Kidney glomerular epithelial cell (primary cell): Measurements from ENCODE around the gene DPP3.

ENCODE experiments used
- DNase-seq: peaks from one replicate; lab custom pipeline; 2025; lab: John Stamatoyannopoulos, UW

DPP3 gene

GRCh38 chr11:66465373-66466224, 14.6 kb upstream of the DPP3 start:
- no peak for DNase-seq

DNA sequence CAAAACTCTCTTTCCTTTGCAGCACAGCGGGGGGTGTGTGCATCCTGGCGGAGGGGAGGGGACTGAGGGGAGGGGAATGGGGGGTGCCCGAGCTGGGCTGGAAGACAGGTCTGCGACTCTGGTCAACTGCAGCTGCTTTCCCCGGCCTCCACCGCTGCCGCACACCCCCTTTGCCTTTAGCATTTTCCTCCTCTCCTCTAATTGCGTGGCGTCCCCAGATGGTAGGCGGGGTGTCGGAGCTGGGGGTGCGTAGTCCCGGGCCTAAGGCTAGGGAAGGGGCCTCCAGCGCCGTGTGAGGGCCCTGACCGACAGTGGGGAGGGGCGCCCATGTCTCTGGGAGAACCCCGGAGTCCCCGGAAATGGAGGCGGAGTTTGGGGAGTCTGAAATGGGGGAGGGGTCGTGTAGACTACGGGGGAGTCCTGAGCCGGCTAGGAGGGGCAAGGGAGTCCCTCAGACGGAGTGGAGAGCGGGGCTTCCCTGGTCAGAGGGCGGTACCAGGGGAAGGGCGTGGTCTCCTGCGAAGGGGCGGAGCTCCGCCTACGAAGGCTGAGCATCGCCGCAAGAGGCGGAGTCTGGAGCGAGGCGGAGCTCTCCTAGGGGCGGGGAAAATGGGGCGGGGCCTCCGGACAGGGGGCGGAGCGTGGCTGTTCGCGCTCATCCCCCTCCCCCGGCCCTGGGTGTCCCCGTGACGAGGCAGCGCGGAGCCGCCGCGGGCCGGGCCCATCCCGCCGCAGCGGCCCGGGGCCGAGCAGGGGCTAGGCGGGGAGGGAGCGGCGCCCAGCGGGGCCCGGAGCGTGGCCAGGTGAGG, 13.8 kb upstream of the DPP3 start, which contains the start of gene PELI3:
PELI3 (plus strand) TSS at position 681 of the 809 bp plus-strand sequence. CDS start 1,224 bp downstream, outside the sequence.
- DNase-seq, result peak; percentile 84

DNA sequence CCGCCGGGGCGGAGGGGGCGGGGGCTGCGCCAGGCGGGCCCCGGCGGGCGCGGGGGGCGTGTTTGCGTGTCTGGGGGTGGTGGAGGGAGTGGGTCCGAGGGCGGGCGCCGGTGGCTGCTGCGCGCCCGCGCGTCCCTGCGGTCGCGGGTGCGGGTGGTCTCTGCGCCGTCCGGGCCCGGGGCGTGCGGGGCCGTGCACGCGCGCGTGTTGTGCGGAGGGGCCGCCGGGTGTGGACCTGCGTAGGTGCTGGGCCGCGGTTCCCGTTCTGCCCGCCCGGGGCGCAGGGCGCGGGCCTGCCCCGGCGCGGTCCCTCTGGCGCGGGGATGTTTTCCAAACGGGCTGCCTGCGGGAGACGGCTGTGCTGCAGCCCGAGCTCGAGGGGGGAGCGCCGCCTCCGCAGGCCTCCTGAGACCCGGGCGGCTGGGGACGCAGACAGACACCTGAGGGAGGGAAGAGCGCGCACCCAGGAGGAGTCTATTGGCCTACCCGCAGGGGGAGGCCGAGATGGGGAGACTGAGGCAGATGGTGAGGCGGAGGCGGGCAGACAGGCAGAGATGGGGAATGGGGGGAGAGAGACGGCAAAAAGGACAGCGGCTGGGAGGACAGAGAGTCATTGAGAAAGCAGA, 13.1 kb upstream of the DPP3 start:
- DNase-seq, result no peak

DNA sequence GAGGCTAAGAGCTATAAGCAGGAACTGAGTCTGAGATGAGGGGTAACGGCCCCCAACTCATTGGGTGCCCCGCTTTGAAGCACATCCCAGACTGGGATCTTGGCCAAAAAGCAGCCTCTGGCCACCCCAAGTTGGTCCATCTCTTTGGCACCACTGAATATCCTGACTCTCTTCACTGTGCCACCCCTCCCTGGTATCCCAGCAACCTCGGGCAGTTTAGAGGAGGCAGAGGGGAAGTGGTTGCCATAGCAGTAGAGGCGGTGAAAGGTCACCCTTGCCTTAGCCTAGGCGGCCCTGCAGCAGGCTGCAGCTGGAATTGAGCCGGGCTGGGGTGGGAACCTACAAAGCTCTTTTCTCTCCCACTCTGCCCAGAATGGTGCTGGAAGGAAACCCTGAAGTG, 12.5 kb upstream of the DPP3 start:
- no peak for DNase-seq

DNA sequence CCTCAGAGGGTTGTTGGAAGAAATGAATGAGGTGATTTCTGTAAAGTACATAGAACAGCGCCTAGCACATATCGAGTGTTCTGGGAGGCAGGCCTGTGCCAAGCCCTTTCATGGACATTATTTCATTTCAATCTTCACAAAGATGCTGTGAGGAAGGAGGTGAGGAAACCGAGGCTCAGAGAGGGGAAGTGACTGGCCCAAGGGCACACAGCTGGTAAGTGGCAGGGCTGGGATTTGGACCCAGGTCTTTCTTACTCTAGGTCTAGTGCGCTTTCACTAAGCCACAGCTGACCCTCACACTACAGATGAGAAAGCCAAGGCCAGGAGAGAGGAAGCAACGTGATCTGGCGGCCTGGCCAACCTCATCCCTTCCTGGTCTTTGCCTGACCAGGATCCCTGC, 11.5 kb upstream of the DPP3 start:
- no peak for DNase-seq

GRCh38 chr11:66469441-66469840, 10.8 kb upstream of the DPP3 start:
- no peak for DNase-seq

- no peak for DNase-seq
These were observed 10.2 kb upstream of the DPP3 start for GRCh38 chr11:66470015-66470414.

GRCh38 chr11:66471142-66471541, 9.1 kb upstream of the DPP3 start:
- DNase-seq, result no peak

DNA sequence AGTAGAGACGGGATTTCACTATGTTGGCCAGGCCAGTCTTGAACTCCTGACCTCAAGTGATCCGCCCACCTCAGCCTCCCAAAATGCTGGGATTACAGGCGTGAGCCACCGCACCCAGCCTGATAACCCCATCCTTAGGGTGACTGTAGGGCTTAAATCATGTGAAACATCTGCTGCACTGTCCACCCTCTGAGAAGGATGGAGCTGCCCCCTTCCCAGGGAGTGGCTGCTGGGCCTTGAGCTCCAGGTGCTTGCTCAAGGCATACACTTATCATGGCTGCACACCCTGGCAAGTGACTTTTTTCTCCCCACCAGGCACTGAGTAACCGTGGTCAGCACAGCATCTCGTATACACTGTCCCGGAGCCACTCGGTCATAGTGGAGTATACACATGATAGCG, 8.2 kb upstream of the DPP3 start:
- DNase-seq, result no peak

GRCh38 chr11:66473167-66473566, 7.1 kb upstream of the DPP3 start:
- DNase-seq, result no peak

GRCh38 chr11:66473608-66474515, 6.4 kb upstream of the DPP3 start:
- DNase-seq, result no peak

- DNase-seq, result no peak
These were observed 4.7 kb upstream of the DPP3 start for GRCh38 chr11:66475349-66476172.

GRCh38 chr11:66476173-66476840, 3.9 kb upstream of the DPP3 start:
- DNase-seq, result no peak

- no peak for DNase-seq
These were observed 3.4 kb upstream of the DPP3 start for GRCh38 chr11:66476841-66477251.

- DNase-seq, result no peak
These were observed 2.7 kb upstream of the DPP3 start for GRCh38 chr11:66477263-66478201.

GRCh38 chr11:66478729-66479393, 1.4 kb upstream of the DPP3 start:
- no peak for DNase-seq

DNA sequence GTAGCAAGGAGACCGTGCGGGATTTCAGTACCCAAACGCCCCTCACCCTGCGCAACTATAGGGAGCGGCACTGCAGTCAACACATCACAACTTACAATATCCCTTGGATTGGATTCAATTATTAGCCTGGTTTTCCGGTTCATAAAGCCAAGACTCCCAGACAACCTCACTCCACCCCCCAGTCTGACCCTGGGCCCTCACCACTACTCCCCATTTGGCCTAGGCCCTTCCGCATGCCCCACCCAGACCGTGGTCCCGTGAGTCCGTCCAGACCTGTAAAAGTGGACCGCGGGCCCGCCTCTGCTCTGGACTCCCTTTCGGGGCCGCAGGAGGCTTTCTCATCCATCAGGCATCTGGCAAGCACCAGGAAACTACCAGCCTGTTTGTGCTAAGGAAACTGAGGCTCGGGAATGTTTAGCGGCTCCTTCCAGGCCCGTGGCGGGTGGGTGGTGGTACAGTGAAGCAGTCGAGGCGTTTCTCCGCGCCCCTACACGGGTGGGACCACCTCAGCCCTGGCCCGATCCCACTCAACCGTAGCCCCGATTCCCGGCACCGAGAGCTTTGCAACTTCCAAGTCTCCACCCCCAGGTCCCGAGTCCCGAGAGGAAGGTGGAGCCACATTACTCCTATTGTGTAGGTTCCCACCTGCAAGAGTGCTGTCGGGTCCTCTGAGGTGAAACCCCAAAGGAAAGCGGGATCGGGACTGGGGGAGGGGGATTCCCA, 679 bp upstream of the DPP3 start:
- DNase-seq, result peak; percentile 63
